HUES6 (cell line): Measurements from ENCODE around the gene ZNF524.
A peak's percentile ranks its signal among the peaks of the same experiment; 100 is the strongest.

Source experiments
- H3K27ac ChIP-seq: 2 replicates; pipeline ENCODE4 v1.7.0; 2013; ENCODE audit warnings: low read depth, mild to moderate bottlenecking, low read length, inconsistent platforms
- H3K27me3 ChIP-seq: 2 replicates; pipeline ENCODE4 v1.6.1; 2013; ENCODE audit warnings: low read length; ENCODE audit not compliant: control insufficient read depth, insufficient read depth
- H3K36me3 ChIP-seq: 2 replicates; pipeline ENCODE4 v1.6.1; 2013; ENCODE audit warnings: low read length; ENCODE audit not compliant: control insufficient read depth, insufficient read depth
- H3K4me1 ChIP-seq: 2 replicates; pipeline ENCODE4 v1.6.1; 2013; ENCODE audit warnings: low read length; ENCODE audit not compliant: control insufficient read depth, insufficient read depth
- H3K4me3 ChIP-seq: 2 replicates; pipeline ENCODE4 v1.5.1; 2013; ENCODE audit warnings: low read depth, low read length
- H3K9ac ChIP-seq: one replicate; pipeline ENCODE4 v1.6.1; 2013; ENCODE audit warnings: mild to moderate bottlenecking, low read length
- H3K9me3 ChIP-seq: 2 replicates; pipeline ENCODE4 v1.6.1; 2013; ENCODE audit warnings: low read depth, low read length; ENCODE audit not compliant: control insufficient read depth, insufficient read depth

The ZNF524 gene

DNA sequence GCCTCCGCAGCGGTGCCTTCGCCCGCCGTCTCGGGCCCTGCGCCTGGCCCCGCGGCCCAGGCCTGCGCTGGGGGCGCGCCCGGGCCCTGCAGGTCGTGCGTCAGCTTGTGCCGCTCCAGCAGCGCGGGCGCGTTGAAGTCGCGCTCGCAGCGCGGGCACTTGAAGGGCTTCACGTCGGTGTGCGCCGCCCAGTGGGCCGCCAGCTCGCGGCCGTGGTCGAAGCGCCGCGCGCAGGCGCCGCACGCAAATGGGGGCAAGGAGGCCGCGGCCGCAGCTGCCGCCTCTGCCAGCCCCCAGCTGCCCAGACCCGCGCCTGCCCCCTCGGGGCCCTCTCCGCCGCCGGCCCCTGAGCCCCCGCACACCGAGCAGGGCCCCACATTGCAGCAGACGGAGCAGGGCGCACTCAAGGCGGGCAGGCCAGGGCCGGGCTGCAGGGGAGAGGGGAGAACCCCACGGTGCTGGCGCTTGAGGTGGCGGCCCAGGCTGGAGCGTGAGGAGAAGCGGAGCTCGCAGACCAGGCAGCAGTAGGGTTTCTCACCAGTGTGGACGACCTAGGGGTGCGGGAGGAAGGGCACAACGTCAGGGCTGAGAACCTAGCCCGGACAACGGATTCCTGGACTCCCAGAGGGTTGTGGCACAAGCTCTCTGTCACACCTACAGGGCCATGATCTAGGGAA, 6.9 kb upstream of the ZNF524 start:
- Histone ChIP-seq H3K9me3 (no peaks in the 10 kb centered on the region), H3K4me3 (peak overlapping the region; percentile 4; the same call in 1 of the 2 replicates), H3K27me3 (no peaks in the 10 kb centered on the region), H3K36me3 (peaks cover 24% of the 10 kb centered on the region), H3K4me1 (peaks cover 17% of the 10 kb centered on the region), H3K9ac (no peak overlapping the region), H3K27ac (no peak overlapping the region)

DNA sequence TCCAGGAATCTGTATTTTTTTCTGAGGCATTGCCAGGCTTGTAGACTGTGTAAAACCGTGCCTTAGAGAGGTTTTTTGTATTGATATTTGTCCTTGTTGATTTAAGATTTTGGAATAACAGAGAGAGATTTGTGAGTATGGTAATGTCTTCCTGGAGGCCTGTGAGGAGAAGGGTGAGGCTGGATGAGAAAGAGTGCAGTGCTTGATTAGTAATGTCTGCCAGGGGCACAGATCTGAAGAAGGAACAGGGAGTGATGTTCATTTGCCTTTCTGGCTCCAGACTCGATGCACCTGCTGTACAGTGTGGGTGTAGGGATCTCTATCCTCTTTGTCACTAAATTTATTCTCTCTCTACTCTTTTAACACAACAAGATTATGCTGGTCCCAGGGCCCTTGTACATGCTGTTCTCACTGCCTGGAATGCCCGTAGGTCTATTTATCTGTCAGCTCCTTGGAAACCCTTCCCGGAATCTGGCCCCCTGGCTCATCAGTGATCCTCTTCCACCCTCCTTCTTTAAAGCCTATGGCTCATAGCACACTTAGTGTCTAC, 5.0 kb upstream of the ZNF524 start:
- no peaks in the 10 kb centered on the region for H3K27me3 ChIP-seq
- peaks cover 16% of the 10 kb centered on the region for H3K4me1 ChIP-seq
- H3K27ac ChIP-seq = no peak overlapping the region
- peaks cover 24% of the 10 kb centered on the region for H3K36me3 ChIP-seq
- H3K4me3 ChIP-seq = no peak overlapping the region
- no peaks in the 10 kb centered on the region for H3K9me3 ChIP-seq
- no peak overlapping the region for H3K9ac ChIP-seq

GRCh38 chr19:55596304-55596703, 3.8 kb upstream of the ZNF524 start:
- Histone ChIP-seq H3K4me3 (no peak overlapping the region), H3K9ac (no peak overlapping the region), H3K27me3 (no peaks in the 10 kb centered on the region), H3K4me1 (peaks cover 12% of the 10 kb centered on the region), H3K9me3 (no peaks in the 10 kb centered on the region), H3K27ac (no peak overlapping the region), H3K36me3 (peaks cover 24% of the 10 kb centered on the region)

DNA sequence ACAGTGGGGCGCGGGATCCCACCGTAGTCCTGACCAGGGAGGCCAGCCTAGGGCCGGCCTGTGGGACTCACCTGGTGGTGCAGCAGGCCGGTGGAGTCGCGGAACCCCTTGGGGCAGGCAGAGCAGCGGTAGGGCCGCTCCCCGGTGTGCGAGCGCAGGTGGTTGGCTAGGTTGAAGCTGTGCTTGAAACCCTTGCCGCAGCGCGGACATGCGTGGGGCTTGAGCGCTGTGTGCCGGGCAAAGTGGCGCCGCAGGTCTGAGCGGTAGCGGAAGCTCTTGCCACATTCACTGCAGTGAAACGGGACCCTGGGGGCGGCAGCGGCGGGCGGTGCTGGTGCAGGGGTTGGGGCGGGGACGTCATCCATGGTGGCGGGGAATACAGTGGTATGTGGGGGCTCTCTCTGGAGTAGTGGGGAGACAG, 2.6 kb upstream of the ZNF524 start:
- Histone ChIP-seq H3K9me3 (no peaks in the 10 kb centered on the region), H3K4me3 (peak overlapping the region; percentile 42), H3K27ac (no peak overlapping the region), H3K27me3 (no peaks in the 10 kb centered on the region), H3K9ac (no peak overlapping the region), H3K4me1 (peaks cover 10% of the 10 kb centered on the region), H3K36me3 (peaks cover 20% of the 10 kb centered on the region)

DNA sequence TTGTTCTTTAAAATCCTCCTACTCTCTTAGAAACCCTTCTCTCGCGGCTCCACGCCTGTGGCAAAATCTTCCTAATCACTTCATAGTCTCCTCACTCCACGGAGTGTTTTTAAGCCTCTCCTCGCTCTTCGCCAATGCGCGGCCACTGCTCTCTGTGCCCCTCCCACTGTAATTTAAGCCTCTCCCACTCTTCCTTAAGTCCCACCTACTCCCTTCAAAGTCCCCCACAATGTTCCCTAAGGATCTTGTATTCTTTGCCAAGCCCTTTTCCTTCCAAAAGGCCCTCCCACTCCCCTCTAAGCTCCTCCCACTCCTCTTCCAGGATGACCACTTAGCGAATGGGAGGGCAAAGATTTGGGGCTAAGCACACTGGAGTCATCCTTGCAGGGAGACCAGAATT, 2.1 kb upstream of the ZNF524 start:
- Histone ChIP-seq H3K27me3 (no peaks in the 10 kb centered on the region), H3K4me3 (peak overlapping the region; percentile 42), H3K36me3 (peaks cover 20% of the 10 kb centered on the region), H3K9ac (no peak overlapping the region), H3K27ac (no peak overlapping the region), H3K4me1 (peaks cover 10% of the 10 kb centered on the region), H3K9me3 (no peaks in the 10 kb centered on the region)

- Histone ChIP-seq H3K9ac (peak overlapping the region; percentile 100), H3K4me3 (peak overlapping the region; percentile 91), H3K36me3 (peaks cover 20% of the 10 kb centered on the region), H3K27ac (peak overlapping the region; percentile 98), H3K4me1 (peaks cover 15% of the 10 kb centered on the region), H3K27me3 (no peaks in the 10 kb centered on the region), H3K9me3 (no peaks in the 10 kb centered on the region)
Observed at GRCh38 chr19:55598719-55599467, 1.2 kb upstream of the ZNF524 start.

DNA sequence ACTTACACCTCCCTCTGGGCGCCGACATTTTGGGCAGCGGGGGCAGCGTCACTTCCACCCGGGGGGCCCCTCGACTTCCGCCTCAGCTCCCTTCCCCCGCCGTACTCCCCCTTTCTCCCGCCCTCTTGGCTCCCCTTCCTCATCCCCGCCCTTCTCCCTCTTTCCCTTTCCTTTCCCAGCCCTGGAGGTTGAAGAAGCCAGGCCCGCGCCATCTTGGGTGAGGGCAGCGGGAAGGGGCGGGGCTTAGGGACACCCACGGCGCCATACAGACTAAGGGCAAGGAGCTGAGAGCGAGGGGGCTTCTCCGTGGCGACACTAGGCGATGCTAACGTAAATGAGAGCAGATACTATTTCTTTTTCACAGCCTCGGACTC, 633 bp upstream of the ZNF524 start, which contains the start of gene FIZ1:
Gene FIZ1, minus strand, starts transcription at position 50 of the 374 bp plus-strand sequence. CDS start 1,652 bp downstream, outside the sequence.
- Histone ChIP-seq H3K4me3 (peak within 1 kb of the TSS; percentile 91), H3K27me3 (no peaks in the 10 kb centered on the region)

GRCh38 chr19:55600662-55601028, 557 bp downstream of the ZNF524 start:
- Histone ChIP-seq H3K27ac (peak overlapping the region; percentile 49; the same call in 1 of the 2 replicates), H3K4me3 (peak overlapping the region; percentile 66), H3K36me3 (peaks cover 9% of the 10 kb centered on the region), H3K27me3 (no peaks in the 10 kb centered on the region), H3K9ac (peak overlapping the region; percentile 53), H3K9me3 (no peaks in the 10 kb centered on the region), H3K4me1 (peaks cover 17% of the 10 kb centered on the region)

More for the DNA sequence above, 633 bp upstream of the ZNF524 start, which contains the start of gene FIZ1:
- H3K9me3 ChIP-seq = no peaks in the 10 kb centered on the region
- H3K4me1 ChIP-seq = peaks cover 15% of the 10 kb centered on the region
- peak within 1 kb of the TSS; percentile 98 for H3K27ac ChIP-seq
- H3K36me3 ChIP-seq = peaks cover 20% of the 10 kb centered on the region
- H3K9ac ChIP-seq = peak within 1 kb of the TSS; percentile 100

DNA sequence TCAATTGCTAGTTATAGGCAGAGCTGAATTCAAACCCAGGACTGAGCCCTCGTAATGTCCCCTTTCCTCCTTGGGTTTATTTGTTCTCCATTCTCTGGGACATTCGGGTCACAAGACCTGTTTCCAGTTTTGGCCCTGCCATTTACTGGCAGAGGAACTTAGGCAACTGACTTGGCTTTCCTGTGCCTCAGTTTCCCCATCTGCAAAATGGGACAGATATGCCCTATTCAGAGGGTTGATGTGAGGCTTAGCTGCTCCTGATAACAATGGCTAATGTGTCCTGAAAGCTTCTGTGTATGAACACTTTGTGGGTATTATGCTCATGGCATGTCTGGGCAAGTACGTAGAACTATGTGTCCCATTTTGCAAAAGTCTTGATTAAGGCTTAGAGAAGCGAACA, 996 bp downstream of the ZNF524 start:
- Histone ChIP-seq H3K27me3 (no peaks in the 10 kb centered on the region), H3K36me3 (peaks cover 5% of the 10 kb centered on the region), H3K27ac (no peak overlapping the region), H3K4me1 (peaks cover 17% of the 10 kb centered on the region), H3K9me3 (no peaks in the 10 kb centered on the region), H3K4me3 (peak overlapping the region; percentile 66), H3K9ac (peak overlapping the region; percentile 9)

GRCh38 chr19:55602104-55603001, 2.3 kb downstream of the ZNF524 start:
- H3K36me3 ChIP-seq = peaks cover 3% of the 10 kb centered on the region; the same call in 1 of the 2 replicates
- peaks cover 23% of the 10 kb centered on the region for H3K4me1 ChIP-seq
- H3K4me3 ChIP-seq = no peak overlapping the region
- H3K27me3 ChIP-seq = no peaks in the 10 kb centered on the region
- H3K27ac ChIP-seq = no peak overlapping the region
- H3K9me3 ChIP-seq = no peaks in the 10 kb centered on the region
- H3K9ac ChIP-seq = no peak overlapping the region
